OCI-LY7 (cell line): ENCODE measurements around the gene OLFM3. TPM values are rescaled to one million over a fixed set of nuclear protein-coding genes. Genes with fewer than 3 reads are reported as not detected.

Experiments used
- BruUV-seq: library from RNA; stranded (reverse); fragments of 400-500 nt; replicated peaks from 2 replicates; lab custom pipeline; 2021; lab: Mats Ljungman, UMichigan
- CTCF ChIA-PET: fragments of 300-600 bp; sonication (Branson Sonifier 250); formaldehyde crosslinking; loops from one replicate; lab custom pipeline; 2022; ENCODE audit warnings: antibody characterized with exemption; ENCODE audit not compliant: unreplicated experiment; lab: Charles Lee
- POLR2A ChIA-PET: fragments of 300-600 bp; sonication (Branson Sonifier 250); formaldehyde crosslinking; loops from one replicate; lab custom pipeline; 2022; ENCODE audit warnings: antibody characterized with exemption; lab: Charles Lee
- DNase-seq: peaks from one replicate; pipeline ENCODE4 v3.0.0-alpha.2; 2015; ENCODE audit warnings: low spot score
- H2AFZ ChIP-seq: fragments of 200-600 bp; sonication (generic), shearing (Covaris generic); 2 replicates; pipeline ENCODE4 v1.6.1; 2014; ENCODE audit warnings: mild to moderate bottlenecking, antibody characterized with exemption, low read length, moderate library complexity
- H3K27ac ChIP-seq: fragments of 200-600 bp; sonication (generic); 2 replicates; pipeline ENCODE4 v1.5.1; 2014; ENCODE audit warnings: mixed run types, low read depth, mild to moderate bottlenecking, moderate library complexity, low read length, inconsistent platforms; ENCODE audit not compliant: poor library complexity, severe bottlenecking
- H3K36me3 ChIP-seq: fragments of 200-600 bp; sonication (generic); 2 replicates; pipeline ENCODE4 v1.6.1; 2014; ENCODE audit warnings: mild to moderate bottlenecking, antibody characterized with exemption, low read length, moderate library complexity, mixed read lengths; ENCODE audit not compliant: insufficient read depth
- H3K4me1 ChIP-seq: fragments of 200-600 bp; sonication (generic); 2 replicates; pipeline ENCODE4 v1.5.1; 2014; ENCODE audit warnings: mild to moderate bottlenecking, low read length; ENCODE audit not compliant: insufficient read depth, poor library complexity, severe bottlenecking
- H3K4me2 ChIP-seq: fragments of 200-600 bp; sonication (generic); 2 replicates; pipeline ENCODE4 v1.6.1; 2014; ENCODE audit warnings: mild to moderate bottlenecking, low read length
- H3K4me3 ChIP-seq: fragments of 200-600 bp; sonication (generic); 2 replicates; pipeline ENCODE4 v1.5.1; 2014; ENCODE audit warnings: mild to moderate bottlenecking, low read depth, low read length; ENCODE audit not compliant: poor library complexity, severe bottlenecking
- H3K79me2 ChIP-seq: fragments of 200-600 bp; sonication (generic); 2 replicates; pipeline ENCODE4 v1.6.1; 2016; ENCODE audit warnings: low read depth, mild to moderate bottlenecking, low read length, moderate library complexity, mixed read lengths; ENCODE audit not compliant: insufficient read depth
- H3K9me2 ChIP-seq: fragments of 200-600 bp; sonication (generic); 2 replicates; pipeline ENCODE4 v1.6.1; 2016; ENCODE audit warnings: mild to moderate bottlenecking, low read length, mixed read lengths; ENCODE audit not compliant: insufficient read depth
- H3K9me3 ChIP-seq: fragments of 200-600 bp; sonication (generic); 2 replicates; pipeline ENCODE4 v1.6.1; 2014; ENCODE audit warnings: mild to moderate bottlenecking, mixed run types, low read length, mixed read lengths
- H4K20me1 ChIP-seq: fragments of 200-600 bp; sonication (generic); 2 replicates; pipeline ENCODE4 v1.6.1; 2014; ENCODE audit warnings: mild to moderate bottlenecking, antibody characterized with exemption, low read length, moderate library complexity, mixed read lengths; ENCODE audit not compliant: insufficient read depth
- CTCF ChIP-seq: fragments of 200-600 bp; sonication (generic); conservative IDR thresholded peaks from 2 replicates; pipeline ENCODE4 v1.5.1; 2014; ENCODE audit warnings: mild to moderate bottlenecking, antibody characterized with exemption, low read length, moderate library complexity, mixed read lengths
- EZH2phosphoT487 ChIP-seq: fragments of 200-600 bp; sonication (generic); IDR thresholded peaks from 2 replicates; pipeline ENCODE4 v1.6.1; 2018; ENCODE audit warnings: low read depth, borderline replicate concordance, mild to moderate bottlenecking, mixed run types, antibody characterized with exemption, low read length, moderate library complexity, mixed read lengths
- intact Hi-C: fragments of 100-400 bp; cut with micrococcal nuclease; formaldehyde crosslinking; loops from one replicate; pipeline ENCODE4 v1.10.0; 2022; ENCODE audit not compliant: unreplicated experiment
- total RNA-seq, 2 experiments: library from RNA; depleted of rRNA in 1 of 2; stranded (reverse); fragments of >200 nt in 1 of 2; shearing (Covaris generic) in 1 of 2; gene quantifications; 2 replicates each; pipeline ENCODE4 v1.2.3, GENCODE V29; 2014 to 2022

OLFM3 gene
- total RNA-seq, 2 experiments from 2014 or later = not detected

GRCh38 chr1:101898137-101898536 is 98.6 kb downstream of the OLFM3 start:
- intact Hi-C loops = no loop called here
- Histone ChIP-seq H3K4me2 (no peak overlapping the region), H3K36me3 (no peaks in the 10 kb centered on the region), H3K4me1 (no peaks in the 10 kb centered on the region), H3K9me3 (no peaks in the 10 kb centered on the region), H3K4me3 (no peak overlapping the region), H3K79me2 (no peaks in the 10 kb centered on the region), H4K20me1 (no peaks in the 10 kb centered on the region), H3K27ac (no peak overlapping the region), H3K9me2 (no peaks in the 10 kb centered on the region), H2AFZ (no peak overlapping the region)
- no peak for DNase-seq
- no peak for TF ChIP-seq CTCF
- no peak for TF ChIP-seq EZH2phosphoT487
- ChIA-PET POLR2A (interaction anchor here (0.7 kb wide), 1 partner anchor 91 kb away, joined by 3 read pairs; no protein-coding TSS in a partner anchor), CTCF (no interaction called here)
- no TSS peak for BruUV-seq

- Histone ChIP-seq H4K20me1 (no peaks in the 10 kb centered on the region), H2AFZ (no peak overlapping the region), H3K4me3 (no peak overlapping the region), H3K9me3 (no peaks in the 10 kb centered on the region), H3K79me2 (no peaks in the 10 kb centered on the region), H3K4me1 (no peaks in the 10 kb centered on the region), H3K27ac (no peak overlapping the region), H3K9me2 (no peaks in the 10 kb centered on the region), H3K4me2 (no peak overlapping the region), H3K36me3 (no peaks in the 10 kb centered on the region)
- no TSS peak for BruUV-seq
- POLR2A ChIA-PET = no interaction called here
- CTCF ChIA-PET = no interaction called here
- no peak for DNase-seq
- TF ChIP-seq CTCF (no peak), EZH2phosphoT487 (no peak)
- intact Hi-C loops = no loop called here
These were observed 112.1 kb downstream of the OLFM3 start for GRCh38 chr1:101884621-101885020.

- H3K79me2 ChIP-seq = no peaks in the 10 kb centered on the region
- DNase-seq = no peak
- no TSS peak for BruUV-seq
- TF ChIP-seq EZH2phosphoT487 (no peak), CTCF (no peak)
- intact Hi-C loops = no loop called here
- no peaks in the 10 kb centered on the region for H3K9me3 ChIP-seq
- no peaks in the 10 kb centered on the region for H4K20me1 ChIP-seq
- no peak overlapping the region for H2AFZ ChIP-seq
- CTCF ChIA-PET = no interaction called here
- H3K4me2 ChIP-seq = no peak overlapping the region
- no peaks in the 10 kb centered on the region for H3K36me3 ChIP-seq
- H3K4me1 ChIP-seq = no peaks in the 10 kb centered on the region
- no peak overlapping the region for H3K27ac ChIP-seq
- H3K9me2 ChIP-seq = no peaks in the 10 kb centered on the region
- H3K4me3 ChIP-seq = no peak overlapping the region
- POLR2A ChIA-PET = interaction anchor here (1.4 kb wide), 1 partner anchor 16 kb away, joined by 5 read pairs; no protein-coding TSS in a partner anchor
These were observed 120.8 kb downstream of the OLFM3 start for GRCh38 chr1:101875891-101876290.
